Transverse colon (tissue), 4 donors: ENCODE results near the gene ENAH. TPM values are rescaled to one million over a fixed set of nuclear protein-coding genes. Genes with fewer than 3 reads are reported as not detected.
"Not testable (repeated sequence)": the region's sequence is repeated elsewhere in the genome, so short reads cannot be mapped to it uniquely, and the experiment has no call there.

ENCODE experiments used
- DNase-seq: peaks from one replicate; pipeline ENCODE4 v3.0.0-alpha.2; 2019
- H3K27ac ChIP-seq, 4 donors: fragments of 200-600 bp; sonication (generic); 2 replicates each; pipeline ENCODE4 v1.5.1; 2016 to 2018; ENCODE audit warnings: inconsistent platforms in 4 of 4
- H3K27me3 ChIP-seq: fragments of 200-600 bp; sonication (generic); 2 replicates; pipeline ENCODE4 v1.5.1; 2017; ENCODE audit warnings: inconsistent platforms
- H3K36me3 ChIP-seq, 4 donors: fragments of 200-600 bp; sonication (generic); 2 replicates each; pipeline ENCODE4 v1.5.1; 2017 to 2019; ENCODE audit warnings: inconsistent platforms in 4 of 4
- H3K4me1 ChIP-seq, 4 donors: fragments of 200-600 bp; sonication (generic); 2 replicates each; pipeline ENCODE4 v1.5.1; 2017 to 2020; ENCODE audit warnings: inconsistent platforms in 4 of 4
- H3K4me3 ChIP-seq, 4 donors: fragments of 200-600 bp; sonication (generic); 1 replicate in 1 of 4; 2 replicates in 3 of 4; pipeline versions ENCODE4 v1.5.1 to v1.6.1; 2017 to 2019; ENCODE audit warnings: inconsistent platforms in 4 of 4
- H3K9me3 ChIP-seq, 2 donors: fragments of 200-600 bp; sonication (generic); 2 replicates each; pipeline ENCODE4 v1.5.1; 2017 to 2019; ENCODE audit warnings: inconsistent platforms in 2 of 2
- CTCF ChIP-seq, 5 experiments: fragments of 200-600 bp in 3 of 5; fragments of 450-650 bp in 2 of 5; sonication (generic) in 3 of 5; IDR thresholded peaks; 1 replicate in 2 of 5; 2 replicates in 3 of 5; pipeline ENCODE4 v1.5.1; 2016 to 2017; ENCODE audit warnings: antibody characterized with exemption in 5 of 5, inconsistent platforms in 3 of 5, mild to moderate bottlenecking in 2 of 5, moderate library complexity in 1 of 5
- EP300 ChIP-seq: sonication (generic); formaldehyde crosslinking; IDR thresholded peaks from one replicate; pipeline ENCODE4 v1.6.1; 2017; ENCODE audit warnings: antibody characterized with exemption, low read depth
- POLR2A ChIP-seq: fragments of 450-650 bp; IDR thresholded peaks from one replicate; pipeline ENCODE4 v1.6.1; 2016; ENCODE audit warnings: antibody characterized with exemption, mild to moderate bottlenecking, moderate library complexity
- POLR2AphosphoS5 ChIP-seq, 3 donors: sonication (generic); formaldehyde crosslinking; IDR thresholded peaks; one replicate each; pipeline ENCODE4 v1.6.1; 2016; ENCODE audit warnings: antibody characterized with exemption in 3 of 3
- WGBS, 2 donors: methylation state at CpG; one replicate each; pipeline ENCODE4 v1.1.5; 2018; ENCODE audit warnings: low coverage in 1 of 2; 5-methylcytosine and 5-hydroxymethylcytosine counted together
- in situ Hi-C, 4 donors: fragments of 200-750 bp; cut with MboI; loops; one replicate each; pipeline versions ENCODE4 v1.15.0 to v1.15.1; 2017; ENCODE audit warnings: low sequenced_read_pairs in 3 of 4, low pct_ligation_motif_present in 1 of 4, low pct_unique_long_range_greater_than_20kb in 1 of 4
- intact Hi-C: fragments of 100-400 bp; cut with DNase I; formaldehyde crosslinking; loops from one replicate; pipeline ENCODE4 v1.15.1; 2023; ENCODE audit warnings: low total_unique reads
- total RNA-seq, 4 donors: library from RNA; depleted of rRNA; stranded (reverse); fragments of >200 nt; gene quantifications; one replicate each; pipeline ENCODE4 v1.1.0, GENCODE V29; 2016

Gene ENAH
- total RNA-seq, 4 donors from 2014 or later, result 14.7 to 140 (median 33.9) TPM

- 54 to 72% methylated on average over 2 of the region's 2 CpGs for WGBS, 2 donors
- Histone ChIP-seq H3K4me3 (no peak overlapping the region), H3K9me3 (no peaks in the 10 kb centered on the region), H3K27ac (peak overlapping the region; percentile 52 to 80 (median 72)), H3K4me1 (peaks cover 0 to 14% (median 2%) of the 10 kb centered on the region in 4 donors), H3K27me3 (no peaks in the 10 kb centered on the region), H3K36me3 (no peaks in the 10 kb centered on the region)
- in situ Hi-C loops, result no loop called here
- intact Hi-C loops, result no loop called here
- peak; percentile 73 to 92 (median 85) for TF ChIP-seq POLR2AphosphoS5 (IDR thresholded peaks at IDR 0.05)
- TF ChIP-seq CTCF (IDR thresholded peaks at IDR 0.05), result no peak
- TF ChIP-seq EP300, result peak; percentile 85
- no peak for DNase-seq
Observed at GRCh38 chr1:225662155-225662554, 9.2 kb upstream of the ENAH start.

GRCh38 chr1:225660544-225660946 is 7.6 kb upstream of the ENAH start:
- TF ChIP-seq POLR2AphosphoS5 (IDR thresholded peaks at IDR 0.05), result no peak
- TF ChIP-seq CTCF (IDR thresholded peaks at IDR 0.05), result no peak
- no peak for TF ChIP-seq POLR2A
- no peak for TF ChIP-seq EP300
- 63 to 86% methylated on average over 1 of the region's 1 CpG for WGBS, 2 donors
- Histone ChIP-seq H3K27me3 (no peaks in the 10 kb centered on the region), H3K4me3 (no peak overlapping the region), H3K27ac (peak overlapping the region; percentile 44 to 77 (median 64)), H3K36me3 (no peaks in the 10 kb centered on the region), H3K9me3 (no peaks in the 10 kb centered on the region), H3K4me1 (peaks cover 0 to 17% (median 2%) of the 10 kb centered on the region in 4 donors)
- in situ Hi-C loops (no loop called here), intact Hi-C loops (no loop called here)
- no peak for DNase-seq

- H3K27ac ChIP-seq, result peak overlapping the region; percentile 91 to 95 (median 94)
- TF ChIP-seq POLR2AphosphoS5 (IDR thresholded peaks at IDR 0.05) (no peak), POLR2A (no peak), CTCF (IDR thresholded peaks at IDR 0.05) (no peak), EP300 (no peak)
- no peaks in the 10 kb centered on the region for H3K36me3 ChIP-seq
- no peaks in the 10 kb centered on the region for H3K9me3 ChIP-seq
- no peak for DNase-seq
- WGBS, 2 donors, result 67 to 73% methylated on average over 2 of the region's 2 CpGs
- peaks cover 0 to 28% (median 2%) of the 10 kb centered on the region in 4 donors for H3K4me1 ChIP-seq
- in situ Hi-C loops (no loop called here), intact Hi-C loops (loop anchor here (10.0 kb wide), 1 partner anchor 173 kb away; no protein-coding TSS in a partner anchor)
- H3K27me3 ChIP-seq, result no peaks in the 10 kb centered on the region
- no peak overlapping the region for H3K4me3 ChIP-seq
Observed at GRCh38 chr1:225658041-225658440, 5.1 kb upstream of the ENAH start.

- H3K36me3 ChIP-seq, result no peaks in the 10 kb centered on the region
- in situ Hi-C loops (no loop called here), intact Hi-C loops (loop anchor here (10.0 kb wide), 1 partner anchor 173 kb away; no protein-coding TSS in a partner anchor)
- DNase-seq, result no peak
- 83 to 90% methylated on average over 6 to 7 of the region's 7 CpGs for WGBS, 2 donors
- TF ChIP-seq POLR2A (no peak), POLR2AphosphoS5 (IDR thresholded peaks at IDR 0.05) (no peak), CTCF (IDR thresholded peaks at IDR 0.05) (no peak), EP300 (no peak)
- H3K4me3 ChIP-seq, result no peak overlapping the region
- peak overlapping the region; percentile 91 to 95 (median 94) for H3K27ac ChIP-seq
- no peaks in the 10 kb centered on the region for H3K9me3 ChIP-seq
- H3K27me3 ChIP-seq, result no peaks in the 10 kb centered on the region
- peaks cover 0 to 27% (median 2%) of the 10 kb centered on the region in 4 donors for H3K4me1 ChIP-seq
Observed at GRCh38 chr1:225657462-225657989, 4.6 kb upstream of the ENAH start.

GRCh38 chr1:225656259-225656655 is 3.3 kb upstream of the ENAH start:
- in situ Hi-C loops, result not testable (repeated sequence)
- intact Hi-C loops, result loop anchor here (10.0 kb wide), 1 partner anchor 171 kb away; no protein-coding TSS in a partner anchor
- 86 to 87% methylated on average over 3 of the region's 3 CpGs for WGBS, 2 donors

More at GRCh38 chr1:225656259-225656655, 3.3 kb upstream of the ENAH start:
- H3K36me3 ChIP-seq, DNase-seq, H3K9me3 ChIP-seq, H3K27me3 ChIP-seq, H3K4me3 ChIP-seq: not testable (repeated sequence)
- peaks cover 0 to 31% (median 6%) of the 10 kb centered on the region in 4 donors for H3K4me1 ChIP-seq
- peak overlapping the region; percentile 91 to 95 (median 94) for H3K27ac ChIP-seq
